Large intestine (tissue), 3 donors: ENCODE measurements around the gene TRMU. TPM values are rescaled to one million over a fixed set of nuclear protein-coding genes. Genes with fewer than 3 reads are reported as not detected.
A peak's percentile ranks its signal among the peaks of the same experiment; 100 is the strongest.

Experiments
- DNase-seq, 2 donors: peaks; one replicate each; pipeline versions ENCODE4 v3.0.0 to v3.0.0-alpha.2; 2013
- H3K27ac ChIP-seq: one replicate; pipeline ENCODE4 v1.5.1; 2013; ENCODE audit warnings: low read length
- H3K27me3 ChIP-seq: 2 replicates; pipeline ENCODE4 v1.6.1; 2013; ENCODE audit warnings: low read length; ENCODE audit not compliant: control insufficient read depth, insufficient read depth
- H3K36me3 ChIP-seq: 2 replicates; pipeline ENCODE4 v1.6.1; 2013; ENCODE audit warnings: low read length; ENCODE audit not compliant: control insufficient read depth, insufficient read depth
- H3K4me1 ChIP-seq: one replicate; pipeline ENCODE4 v1.6.1; 2013; ENCODE audit warnings: low read length; ENCODE audit not compliant: control insufficient read depth, insufficient read depth
- H3K4me3 ChIP-seq: one replicate; pipeline ENCODE4 v1.5.1; 2013; ENCODE audit warnings: low read length
- H3K9me3 ChIP-seq: one replicate; pipeline ENCODE4 v1.6.1; 2013; ENCODE audit warnings: mild to moderate bottlenecking, low read depth, low read length, moderate library complexity; ENCODE audit not compliant: control insufficient read depth
- WGBS: methylation state at CpG from one replicate; pipeline ENCODE4 v1.1.5; 2013; ENCODE audit warnings: low lambda C conversion rate; ENCODE audit not compliant: insufficient coverage; 5-methylcytosine and 5-hydroxymethylcytosine counted together
- polyA plus RNA-seq: library from polyadenylated mRNA; unstranded; fragments of 120-200 nt; gene quantifications from one replicate; pipeline ENCODE4 v1.2.1, GENCODE V29; 2013

Gene TRMU
- polyA plus RNA-seq, 1 donor = 42.3 TPM

- no peak for DNase-seq
- no peak overlapping the region for H3K4me3 ChIP-seq
- peaks cover 10% of the 10 kb centered on the region for H3K9me3 ChIP-seq
- no CpG with 5 or more reads among the region's 15 CpGs for WGBS
- H3K27me3 ChIP-seq = no peaks in the 10 kb centered on the region
- peaks cover 15% of the 10 kb centered on the region for H3K4me1 ChIP-seq
- peaks cover 12% of the 10 kb centered on the region for H3K36me3 ChIP-seq
- peak overlapping the region; percentile 13 for H3K27ac ChIP-seq
Observed at GRCh38 chr22:46362934-46363515, 27.5 kb downstream of the TRMU start.

- H3K4me1 ChIP-seq = peaks cover 15% of the 10 kb centered on the region
- H3K27me3 ChIP-seq = no peaks in the 10 kb centered on the region
- H3K4me3 ChIP-seq = no peak overlapping the region
- peaks cover 10% of the 10 kb centered on the region for H3K9me3 ChIP-seq
- H3K27ac ChIP-seq = no peak overlapping the region
- no CpG with 5 or more reads among the region's 35 CpGs for WGBS
- H3K36me3 ChIP-seq = peaks cover 7% of the 10 kb centered on the region
- no peak for DNase-seq
Observed at GRCh38 chr22:46363611-46364321, 28.3 kb downstream of the TRMU start.

DNA sequence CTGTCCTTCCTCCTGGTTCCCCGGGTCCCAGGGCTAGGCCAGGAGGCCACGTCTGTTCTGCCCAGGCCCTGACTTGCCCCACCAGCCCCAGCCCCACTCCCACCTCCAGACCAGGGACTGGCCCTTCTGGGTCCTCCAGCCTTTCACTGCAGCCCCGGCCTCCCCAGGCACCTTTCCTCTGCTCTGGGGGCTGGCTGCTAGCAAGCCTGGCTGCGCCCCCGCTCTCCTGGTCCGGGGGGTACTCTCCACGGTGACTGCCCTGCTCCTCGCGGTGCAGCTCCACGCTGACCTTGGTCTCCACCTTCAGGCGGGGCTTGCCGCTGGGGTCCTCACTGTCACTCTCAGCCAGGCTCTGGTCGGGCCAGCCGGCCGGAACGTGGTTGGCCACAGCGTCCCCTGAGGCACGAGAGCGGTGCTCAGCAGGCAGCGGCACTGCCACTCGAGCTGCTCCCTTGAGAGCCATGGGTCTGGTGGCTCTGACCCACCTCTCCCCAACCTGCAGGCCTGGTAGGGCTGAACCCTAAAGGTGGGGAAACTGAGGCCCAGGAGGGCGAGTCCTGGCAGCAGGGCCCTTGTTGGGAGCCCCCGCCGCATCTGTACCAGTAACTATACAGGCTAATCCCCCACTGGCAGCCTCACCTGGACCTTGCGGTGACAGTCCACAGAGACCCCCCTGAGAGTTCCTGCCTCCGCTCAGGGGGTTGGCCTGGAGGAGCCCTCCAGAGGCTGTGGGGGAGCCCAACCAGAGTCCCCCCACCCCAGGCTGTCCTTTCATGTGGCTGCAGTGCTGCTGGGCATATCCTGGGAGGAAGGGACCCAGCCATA lies 29.0 kb downstream of the TRMU start:
- Histone ChIP-seq H3K27me3 (no peaks in the 10 kb centered on the region), H3K4me1 (peaks cover 15% of the 10 kb centered on the region), H3K4me3 (no peak overlapping the region), H3K27ac (no peak overlapping the region), H3K9me3 (peaks cover 12% of the 10 kb centered on the region), H3K36me3 (peaks cover 3% of the 10 kb centered on the region)
- no CpG with 5 or more reads among the region's 26 CpGs for WGBS
- no peak for DNase-seq

DNA sequence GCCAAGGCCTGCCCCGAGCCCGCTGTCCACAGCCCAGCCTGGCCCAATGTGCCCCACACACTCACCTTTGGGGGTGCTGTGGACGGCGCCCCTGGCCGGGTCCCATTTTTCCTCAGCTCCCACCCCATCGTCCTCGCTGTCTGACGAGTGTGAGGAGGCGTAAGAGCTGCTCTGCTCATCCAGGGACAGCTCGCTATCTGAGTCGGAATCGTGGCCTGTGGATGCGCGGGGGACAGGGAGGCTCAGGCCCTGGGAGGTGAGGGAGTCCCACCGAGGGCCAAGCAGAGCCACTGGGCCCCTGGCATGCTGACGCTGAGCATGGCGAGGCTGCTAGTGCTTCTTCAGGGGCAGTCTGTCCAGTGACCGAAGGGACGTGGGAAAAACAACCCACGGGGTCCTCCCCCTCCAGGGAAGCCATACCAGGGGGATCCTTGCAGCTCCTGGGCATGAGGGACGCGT lies 29.7 kb downstream of the TRMU start:
- no CpG with 5 or more reads among the region's 22 CpGs for WGBS

GRCh38 chr22:46366327-46366731 lies 30.8 kb downstream of the TRMU start:
- DNase-seq = no peak

More for the DNA sequence above, 29.7 kb downstream of the TRMU start:
- DNase-seq = no peak
- no peak overlapping the region for H3K4me3 ChIP-seq
- no peak overlapping the region for H3K27ac ChIP-seq
- H3K27me3 ChIP-seq = no peaks in the 10 kb centered on the region
- peaks cover 19% of the 10 kb centered on the region for H3K4me1 ChIP-seq
- H3K9me3 ChIP-seq = peaks cover 9% of the 10 kb centered on the region
- peaks cover 2% of the 10 kb centered on the region for H3K36me3 ChIP-seq

DNA sequence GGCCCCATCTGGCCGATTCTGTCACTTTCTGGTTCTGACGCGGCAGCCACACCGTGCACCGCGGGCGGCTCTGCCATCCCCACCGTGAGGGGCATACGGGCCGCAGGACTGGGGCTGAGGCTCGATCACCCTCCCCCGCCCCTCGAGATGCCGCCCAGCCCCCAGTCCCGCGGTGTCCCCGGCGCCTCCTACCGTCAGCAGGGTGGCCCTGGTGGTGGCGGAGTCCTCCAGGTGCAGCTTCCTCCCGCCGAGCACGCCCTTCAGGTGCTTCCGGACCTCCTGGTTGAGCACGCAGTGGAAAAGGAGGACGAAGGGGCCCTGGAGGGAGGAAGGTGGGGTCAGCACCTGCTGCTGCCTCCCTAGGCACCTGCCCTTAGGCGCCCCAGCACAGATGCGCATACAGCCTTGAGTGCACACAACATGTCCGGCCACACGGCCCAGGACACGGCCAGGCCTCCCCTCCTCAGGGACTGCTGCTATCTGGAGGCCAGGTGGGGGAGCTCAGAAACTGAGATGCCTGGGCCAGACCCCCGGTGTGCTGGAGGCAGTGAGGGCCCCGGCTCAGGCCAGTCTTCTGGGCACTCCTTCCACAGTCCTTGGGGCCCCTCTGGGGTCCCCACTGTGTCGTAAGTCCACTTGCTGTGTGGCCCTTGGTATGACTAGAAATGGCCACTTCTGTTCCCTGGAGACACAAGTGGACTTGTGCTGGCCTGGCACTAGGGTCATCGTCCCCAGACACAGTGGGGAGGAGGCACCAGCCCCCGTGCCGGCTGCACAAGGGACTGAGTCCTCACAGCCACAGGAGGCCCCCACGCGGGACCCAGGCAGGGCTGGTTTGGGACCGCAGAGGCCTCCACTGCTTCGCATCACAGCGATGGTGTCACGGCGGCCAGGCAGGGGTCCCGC lies 31.5 kb downstream of the TRMU start:
- H3K36me3 ChIP-seq = no peaks in the 10 kb centered on the region
- WGBS = no CpG with 5 or more reads among the region's 45 CpGs
- H3K27ac ChIP-seq = no peak overlapping the region
- H3K9me3 ChIP-seq = peaks cover 2% of the 10 kb centered on the region
- H3K4me1 ChIP-seq = peaks cover 25% of the 10 kb centered on the region
- DNase-seq = no peak
- no peaks in the 10 kb centered on the region for H3K27me3 ChIP-seq
- H3K4me3 ChIP-seq = no peak overlapping the region

More at GRCh38 chr22:46366327-46366731, 30.8 kb downstream of the TRMU start:
- H3K4me1 ChIP-seq = peaks cover 29% of the 10 kb centered on the region
- H3K4me3 ChIP-seq = no peak overlapping the region
- no peaks in the 10 kb centered on the region for H3K27me3 ChIP-seq
- no CpG with 5 or more reads among the region's 19 CpGs for WGBS
- H3K36me3 ChIP-seq = no peaks in the 10 kb centered on the region
- H3K9me3 ChIP-seq = peaks cover 2% of the 10 kb centered on the region
- no peak overlapping the region for H3K27ac ChIP-seq

- DNase-seq = peak; percentile 53 to 57
- H3K4me1 ChIP-seq = peaks cover 18% of the 10 kb centered on the region
- no peaks in the 10 kb centered on the region for H3K36me3 ChIP-seq
- WGBS = 100% methylated on average over 1 of the region's 19 CpGs
- H3K27ac ChIP-seq = no peak overlapping the region
- H3K9me3 ChIP-seq = peaks cover 2% of the 10 kb centered on the region
- no peaks in the 10 kb centered on the region for H3K27me3 ChIP-seq
- no peak overlapping the region for H3K4me3 ChIP-seq
Observed at GRCh38 chr22:46367707-46368191, 32.2 kb downstream of the TRMU start.

GRCh38 chr22:46368422-46368821 lies 32.9 kb downstream of the TRMU start:
- Histone ChIP-seq H3K4me3 (no peak overlapping the region), H3K27ac (no peak overlapping the region), H3K27me3 (no peaks in the 10 kb centered on the region), H3K36me3 (no peaks in the 10 kb centered on the region), H3K9me3 (peaks cover 2% of the 10 kb centered on the region), H3K4me1 (peaks cover 14% of the 10 kb centered on the region)
- 67% methylated on average over 1 of the region's 12 CpGs for WGBS
- no peak for DNase-seq

- WGBS = 90% methylated on average over 2 of the region's 31 CpGs
- Histone ChIP-seq H3K4me3 (no peak overlapping the region), H3K9me3 (peaks cover 2% of the 10 kb centered on the region), H3K4me1 (peaks cover 14% of the 10 kb centered on the region), H3K27me3 (no peaks in the 10 kb centered on the region), H3K27ac (no peak overlapping the region), H3K36me3 (no peaks in the 10 kb centered on the region)
- no peak for DNase-seq
Observed at GRCh38 chr22:46368871-46369715, 33.6 kb downstream of the TRMU start.
